ENCODE data around the gene NUDT22. TPM values are rescaled to one million over a fixed set of nuclear protein-coding genes. Genes with fewer than 3 reads are reported as not detected.

NUDT22 gene
- total and polyA plus RNA-seq, 2 donors (not counting 1 experiment from before 2014, with no cell fraction given): 104 to 139 TPM

- Histone ChIP-seq H3K4me3 (ENCODE audit: control extremely low read depth in 1 of 5, extremely low read depth in 1 of 5, insufficient read depth in 1 of 5, low read depth in 2 of 5, low read length in 4 of 5) (peak overlapping the region in 4 of 5 experiments; percentile 76 to 91 (median 83)), H3K27me3 (replicated peaks in 1 of 4; ENCODE audit: control extremely low read depth in 1 of 4, control insufficient read depth in 3 of 4, insufficient read depth in 4 of 4, low read length in 3 of 4) (no peaks in the 10 kb centered on the region), H3K9me3 (ENCODE audit: control extremely low read depth in 1 of 3, control insufficient read depth in 2 of 3, insufficient read depth in 1 of 3, low read length in 2 of 3) (no peaks in the 10 kb centered on the region), H3K9ac (ENCODE audit: low read length) (peak overlapping the region; percentile 81), H3K27ac (ENCODE audit: low read length in 2 of 2) (peak overlapping the region; percentile 98), H3K4me1 (ENCODE audit: control insufficient read depth in 2 of 2, insufficient read depth in 2 of 2, low read length in 2 of 2) (peaks cover 29 to 62% of the 10 kb centered on the region in 2 donors), H2AFZ (ENCODE audit: insufficient read depth, low read depth, low read length, poor library complexity, severe bottlenecking) (peak overlapping the region; percentile 47), H3K36me3 (replicated peaks in 1 of 2; ENCODE audit: control extremely low read depth in 1 of 2, control insufficient read depth in 1 of 2, extremely low read depth in 1 of 2, insufficient read depth in 2 of 2, low read length in 1 of 2) (peaks cover 0 to 38% of the 10 kb centered on the region in 2 experiments), H3K4me2 (replicated peaks; ENCODE audit: low read depth, low read length, poor library complexity, severe bottlenecking) (peak overlapping the region; percentile 99), H3K79me2 (ENCODE audit: control insufficient read depth, insufficient read depth, low read length) (peaks cover 25% of the 10 kb centered on the region), H4K20me1 (ENCODE audit: control insufficient read depth, insufficient read depth, low read length, poor library complexity, severe bottlenecking) (peaks cover 20% of the 10 kb centered on the region)
- Mint-ChIP-seq H3K9me3 (ENCODE audit: insufficient read depth) (no peaks in the 10 kb centered on the region), H3K27ac (peak overlapping the region; percentile 97), H3K4me3 (peak overlapping the region; percentile 91), H3K4me1 (peaks cover 63% of the 10 kb centered on the region), H3K27me3 (no peaks in the 10 kb centered on the region)
- no peak for ATAC-seq (ENCODE audit: low read depth)
- WGBS (ENCODE audit: insufficient coverage): 69% methylated on average over 7 of the region's 11 CpGs
- TF ChIP-seq EZH2 (IDR thresholded peaks at IDR 0.05; ENCODE audit: borderline replicate concordance, insufficient read depth, low read depth, low read length, poor library complexity, severe bottlenecking): no peak
- TF ChIP-seq, protein P1, sequence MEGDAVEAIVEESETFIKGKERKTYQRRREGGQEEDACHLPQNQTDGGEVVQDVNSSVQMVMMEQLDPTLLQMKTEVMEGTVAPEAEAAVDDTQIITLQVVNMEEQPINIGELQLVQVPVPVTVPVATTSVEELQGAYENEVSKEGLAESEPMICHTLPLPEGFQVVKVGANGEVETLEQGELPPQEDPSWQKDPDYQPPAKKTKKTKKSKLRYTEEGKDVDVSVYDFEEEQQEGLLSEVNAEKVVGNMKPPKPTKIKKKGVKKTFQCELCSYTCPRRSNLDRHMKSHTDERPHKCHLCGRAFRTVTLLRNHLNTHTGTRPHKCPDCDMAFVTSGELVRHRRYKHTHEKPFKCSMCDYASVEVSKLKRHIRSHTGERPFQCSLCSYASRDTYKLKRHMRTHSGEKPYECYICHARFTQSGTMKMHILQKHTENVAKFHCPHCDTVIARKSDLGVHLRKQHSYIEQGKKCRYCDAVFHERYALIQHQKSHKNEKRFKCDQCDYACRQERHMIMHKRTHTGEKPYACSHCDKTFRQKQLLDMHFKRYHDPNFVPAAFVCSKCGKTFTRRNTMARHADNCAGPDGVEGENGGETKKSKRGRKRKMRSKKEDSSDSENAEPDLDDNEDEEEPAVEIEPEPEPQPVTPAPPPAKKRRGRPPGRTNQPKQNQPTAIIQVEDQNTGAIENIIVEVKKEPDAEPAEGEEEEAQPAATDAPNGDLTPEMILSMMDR (IDR thresholded peaks at IDR 0.05): no peak
- CTCF ChIA-PET: no interaction called here
- POLR2A ChIA-PET: interaction anchor here (0.6 to 1.3 kb wide), 5 partner anchors 13 to 265 kb away, joined by 3 to 4 read pairs (median 3); partner anchors contain the start of genes COX8A, NUDT22 and TRPT1
- intact Hi-C loops (cut with micrococcal nuclease): loop anchor here (1.0 to 2.0 kb wide), 3 partner anchors 14 to 53 kb away; partner anchors contain the start of genes BAD, GPR137, NUDT22 and STIP1
- peak; percentile 84 for DNase-seq
Observed at GRCh38 chr11:64239662-64240434, 13.8 kb downstream of the NUDT22 start.
